GM19468 (cell line): ENCODE data around the gene PNPLA7.
"Not testable (repeated sequence)": the region's sequence is repeated elsewhere in the genome, so short reads cannot be mapped to it uniquely, and the experiment has no call there.

ENCODE experiments used
- ATAC-seq: cut with Tn5 transposase; IDR thresholded peaks from one replicate; pipeline ENCODE4 v1.9.1; 2021; ENCODE audit warnings: mild to moderate bottlenecking, moderate library complexity, moderate number of reproducible peaks; ENCODE audit not compliant: unreplicated experiment; ENCODE audit errors: extremely low read depth

The PNPLA7 gene

DNA sequence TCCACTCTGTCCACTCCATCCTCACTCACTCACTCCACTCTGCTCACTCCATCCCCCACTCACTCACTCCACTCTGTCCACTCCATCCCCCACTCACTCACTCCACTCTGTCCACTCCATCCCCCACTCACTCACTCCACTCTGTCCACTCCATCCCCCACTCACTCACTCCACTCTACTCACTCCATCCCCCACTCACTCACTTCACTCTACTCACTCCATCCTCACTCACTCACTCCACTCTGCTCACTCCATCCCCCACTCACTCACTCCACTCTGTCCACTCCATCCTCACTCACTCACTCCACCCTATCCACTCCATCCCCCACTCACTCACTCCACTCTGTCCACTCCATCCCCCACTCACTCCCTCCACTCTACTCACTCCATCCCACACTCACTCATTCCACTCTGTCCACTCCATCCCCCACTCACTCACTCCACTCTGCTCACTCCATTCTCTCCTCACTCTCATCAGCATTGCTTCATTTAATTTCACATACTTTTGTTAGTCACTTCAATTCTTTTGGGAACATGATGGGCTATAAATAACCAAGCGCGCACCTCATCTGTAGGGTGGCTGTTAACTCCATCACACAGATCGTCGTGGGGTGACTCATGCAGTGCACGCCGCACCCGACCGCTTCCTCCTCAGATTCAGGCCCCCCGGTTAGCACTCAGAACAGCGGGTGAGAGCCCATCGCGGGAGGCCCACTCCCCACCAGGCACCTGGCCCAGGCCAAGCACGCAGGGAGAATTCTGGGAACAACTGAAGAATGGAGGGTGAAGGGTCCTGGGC, 31.3 kb downstream of the PNPLA7 start:
- ATAC-seq, result not testable (repeated sequence)

DNA sequence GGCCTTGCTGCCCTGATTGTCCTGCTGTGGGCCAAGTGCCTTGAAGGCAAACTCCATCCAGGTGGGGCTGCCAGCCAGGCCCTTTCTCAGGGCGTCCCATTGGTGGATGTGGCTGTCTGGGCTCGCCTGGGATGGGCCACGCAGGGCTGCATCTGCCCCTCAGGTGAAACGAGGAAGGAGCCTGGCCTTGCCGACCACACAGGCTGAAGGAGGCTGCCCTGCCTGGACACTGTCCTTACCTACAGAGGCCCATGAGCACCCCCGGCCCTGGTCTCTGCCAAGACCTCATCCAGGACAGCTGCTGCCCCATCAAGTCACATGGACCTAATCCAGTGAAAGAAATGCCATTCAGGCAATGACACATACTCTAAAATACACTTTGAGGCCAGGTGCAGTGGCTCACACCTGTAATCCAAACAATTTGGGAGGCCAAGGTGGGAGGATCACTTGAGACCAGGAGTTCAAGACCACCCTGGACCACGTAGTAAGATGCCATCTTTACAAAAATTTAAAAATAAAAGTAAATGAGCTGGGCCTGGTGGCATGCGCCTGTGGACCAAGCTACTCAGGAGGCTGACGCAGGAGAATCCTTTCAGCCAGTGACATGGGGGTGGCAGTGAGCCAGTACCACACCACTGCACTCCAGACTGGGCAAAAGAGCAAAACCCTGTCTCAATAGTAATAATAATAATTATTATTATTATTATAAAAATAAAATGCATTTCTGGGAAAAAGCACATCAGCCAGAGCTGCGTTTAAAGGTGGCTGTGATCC, 33.9 kb downstream of the PNPLA7 start:
- no peak for ATAC-seq

DNA sequence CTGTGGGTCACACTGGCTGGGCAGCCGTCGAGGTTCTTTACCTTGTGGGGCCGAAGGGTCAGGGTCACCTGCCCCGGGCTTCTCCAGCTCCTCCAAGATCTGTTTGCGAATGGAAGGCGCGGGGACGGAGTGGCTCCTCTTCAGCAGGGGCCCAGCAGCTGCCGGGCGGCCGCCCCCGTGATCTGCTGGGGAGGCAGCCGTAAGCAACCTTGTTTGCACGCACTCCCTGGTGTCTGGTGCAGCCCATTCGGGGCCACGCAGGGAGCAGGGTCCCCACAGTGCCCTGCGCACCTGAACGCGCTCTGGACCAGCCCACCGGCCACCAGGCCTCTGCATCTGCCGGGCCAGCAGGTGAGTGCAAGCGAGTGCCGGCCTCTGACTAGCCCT, 34.9 kb downstream of the PNPLA7 start:
- no peak for ATAC-seq

DNA sequence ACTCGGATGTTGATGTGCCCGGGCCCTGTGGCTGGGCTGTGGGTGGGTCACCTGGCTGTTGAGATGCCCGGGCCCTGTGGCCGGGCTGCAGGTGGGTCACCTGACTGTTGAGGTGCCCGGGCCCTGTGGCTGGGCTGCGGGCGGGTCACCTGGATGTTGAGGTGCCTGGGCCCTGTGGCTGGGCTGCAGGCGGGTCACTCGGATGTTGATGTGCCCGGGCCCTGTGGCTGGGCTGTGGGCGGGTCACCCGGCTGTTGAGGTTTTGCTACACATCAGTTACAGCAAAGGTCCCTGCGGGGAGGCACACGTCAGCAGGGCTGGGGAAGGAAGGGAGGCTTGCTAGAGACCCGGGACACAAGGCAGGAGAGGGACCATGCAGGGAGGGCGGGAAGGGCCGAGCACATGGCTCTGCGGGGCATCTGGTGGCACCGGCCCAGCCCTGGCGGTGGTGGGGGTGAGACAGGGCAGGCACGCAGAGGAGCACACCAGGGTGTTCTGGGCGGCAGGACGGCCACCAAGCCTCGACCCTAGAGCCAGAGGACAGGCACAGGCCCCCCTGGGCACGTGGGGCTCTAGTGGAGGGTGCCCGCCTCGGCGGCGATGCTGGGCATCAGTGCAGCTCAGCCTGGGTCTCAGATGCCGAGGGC, 35.4 kb downstream of the PNPLA7 start:
- ATAC-seq, result no peak

DNA sequence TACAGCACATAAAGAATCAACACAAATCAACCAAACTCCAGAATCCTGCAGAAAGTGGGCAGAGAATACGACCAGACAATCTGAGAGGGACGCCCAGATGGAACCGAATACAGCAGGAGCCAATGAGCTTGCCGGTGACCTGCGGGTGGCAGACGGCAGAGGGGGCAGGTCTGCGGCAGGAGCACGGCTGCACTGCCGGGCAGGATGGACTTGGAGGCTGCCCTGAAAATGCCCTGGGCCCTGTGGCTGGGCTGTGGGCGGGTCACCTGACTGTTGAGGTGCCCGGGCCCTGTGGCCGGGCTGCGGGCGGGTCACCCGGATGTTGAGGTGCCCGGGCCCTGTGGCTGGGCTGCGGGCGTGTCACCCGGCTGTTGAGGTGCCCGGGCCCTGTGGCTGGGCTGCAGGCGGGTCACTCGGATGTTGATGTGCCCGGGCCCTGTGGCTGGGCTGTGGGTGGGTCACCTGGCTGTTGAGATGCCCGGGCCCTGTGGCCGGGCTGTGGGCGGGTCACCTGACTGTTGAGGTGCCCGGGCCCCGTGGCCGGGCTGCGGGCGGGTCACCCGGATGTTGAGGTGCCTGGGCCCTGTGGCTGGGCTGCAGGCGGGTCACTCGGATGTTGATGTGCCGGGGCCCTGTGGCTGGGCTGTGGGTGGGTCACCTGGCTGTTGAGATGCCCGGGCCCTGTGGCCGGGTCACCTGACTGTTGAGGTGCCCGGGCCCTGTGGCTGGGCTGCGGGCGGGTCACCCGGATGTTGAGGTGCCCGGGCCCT, 36.2 kb downstream of the PNPLA7 start:
- not testable (repeated sequence) for ATAC-seq

DNA sequence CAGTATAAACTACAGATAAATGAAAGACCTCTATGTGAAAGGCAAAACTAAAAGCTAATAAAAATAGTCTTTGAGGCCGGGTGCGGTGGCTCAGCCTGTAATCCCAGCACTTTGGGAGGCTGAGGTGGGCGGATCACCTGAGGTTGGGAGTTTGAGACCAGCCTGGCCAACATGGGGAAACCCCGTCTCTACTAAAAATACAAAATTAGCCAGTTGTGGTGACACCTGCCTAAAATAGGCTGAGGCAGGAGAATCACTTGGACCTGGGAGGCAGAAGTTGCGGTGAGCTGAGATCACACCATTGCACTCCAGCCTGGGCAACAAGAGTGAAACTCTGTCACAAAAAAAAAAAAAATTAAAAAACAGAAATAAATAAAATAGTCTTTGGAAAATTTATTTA, 37.1 kb downstream of the PNPLA7 start:
- ATAC-seq, result not testable (repeated sequence)

DNA sequence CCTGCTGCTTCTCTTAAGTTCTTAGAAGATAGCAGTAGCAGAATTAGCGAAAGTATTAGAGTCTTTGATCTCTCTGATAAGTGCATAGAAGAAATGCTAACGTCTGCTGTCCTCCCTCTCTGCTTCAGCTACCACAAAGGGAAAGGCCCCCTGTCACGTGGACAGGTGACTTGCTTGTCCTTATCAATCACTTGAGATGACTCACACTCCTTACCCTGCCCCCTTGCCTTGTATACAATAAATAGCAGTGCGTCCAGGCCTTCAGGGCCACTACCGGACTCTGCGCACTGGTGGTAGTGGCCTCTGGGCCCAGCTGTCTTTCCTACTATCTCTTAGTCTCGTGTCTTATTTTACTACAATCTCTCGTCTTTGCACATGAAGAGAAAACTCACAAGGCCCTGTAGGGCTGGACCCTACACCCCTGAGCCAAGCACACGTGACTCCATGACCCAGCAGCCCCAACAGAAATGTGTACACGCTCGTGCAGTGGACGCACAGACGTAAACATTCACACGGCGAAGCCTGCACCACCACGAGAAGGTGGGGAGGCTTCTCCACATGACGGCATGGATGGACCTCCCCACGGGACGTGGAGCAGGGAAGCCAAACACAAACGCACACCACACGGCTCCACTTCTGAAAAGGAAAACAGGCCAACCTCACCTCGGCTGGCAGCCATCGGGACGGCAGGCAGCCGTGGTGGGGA, 38.3 kb downstream of the PNPLA7 start:
- ATAC-seq, result no peak

DNA sequence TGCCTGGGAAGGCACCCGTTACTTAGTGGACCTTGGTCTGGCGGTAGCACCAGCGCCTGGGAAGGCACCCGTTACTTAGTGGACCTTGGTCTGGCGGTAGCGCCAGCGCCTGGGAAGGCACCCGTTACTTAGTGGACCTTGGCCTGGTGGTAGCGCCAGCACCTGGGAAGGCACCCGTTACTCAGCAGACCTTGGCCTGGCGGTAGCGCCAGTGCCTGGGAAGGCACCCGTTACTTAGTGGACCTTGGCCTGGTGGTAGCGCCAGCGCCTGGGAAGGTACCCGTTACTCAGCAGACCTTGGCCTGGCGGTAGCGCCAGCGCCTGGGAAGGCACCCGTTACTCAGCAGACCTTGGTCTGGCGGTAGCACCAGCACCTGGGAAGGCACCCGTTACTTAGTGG, 39.1 kb downstream of the PNPLA7 start:
- ATAC-seq, result not testable (repeated sequence)

DNA sequence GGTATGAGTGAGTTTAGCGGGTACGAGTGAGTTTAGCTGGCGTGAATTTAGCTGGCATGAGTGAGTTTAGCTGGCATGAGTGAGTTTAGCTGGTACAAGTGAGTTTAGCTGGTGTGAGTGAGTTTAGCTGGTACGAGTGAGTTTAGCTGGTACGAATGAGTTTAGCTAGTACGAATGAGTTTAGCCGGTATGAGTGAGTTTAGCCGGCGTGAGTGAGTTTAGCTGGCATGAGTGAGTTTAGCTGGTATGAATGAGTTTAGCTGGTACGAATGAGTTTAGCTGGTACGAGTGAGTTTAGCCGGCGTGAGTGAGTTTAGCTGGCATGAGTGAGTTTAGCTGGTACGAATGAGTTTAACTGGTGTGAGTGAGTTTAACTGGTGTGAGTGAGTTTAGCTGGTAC, 41.0 kb downstream of the PNPLA7 start:
- no peak for ATAC-seq

DNA sequence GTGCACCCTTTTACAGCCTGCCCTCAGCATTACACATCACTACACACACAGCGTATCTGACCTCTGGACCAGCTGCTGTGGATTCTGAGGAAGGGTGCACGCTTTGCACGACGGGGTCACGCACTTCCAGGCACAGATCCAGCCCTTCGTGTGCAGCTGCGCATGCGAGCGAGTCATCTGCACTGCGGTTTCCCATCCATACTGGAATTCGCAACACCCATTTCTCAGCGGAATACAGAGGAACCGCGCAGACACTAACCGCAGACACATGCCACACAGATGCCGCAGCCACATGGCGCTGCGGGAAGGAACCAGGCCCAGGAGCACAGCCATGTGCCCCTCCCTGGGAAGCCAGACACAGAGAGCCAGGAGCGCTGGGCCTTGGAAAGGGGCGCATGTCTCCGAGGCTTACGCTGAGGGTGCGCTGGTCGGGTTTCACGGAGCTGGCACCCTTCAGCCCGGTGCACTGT, 43.5 kb downstream of the PNPLA7 start:
- no peak for ATAC-seq

DNA sequence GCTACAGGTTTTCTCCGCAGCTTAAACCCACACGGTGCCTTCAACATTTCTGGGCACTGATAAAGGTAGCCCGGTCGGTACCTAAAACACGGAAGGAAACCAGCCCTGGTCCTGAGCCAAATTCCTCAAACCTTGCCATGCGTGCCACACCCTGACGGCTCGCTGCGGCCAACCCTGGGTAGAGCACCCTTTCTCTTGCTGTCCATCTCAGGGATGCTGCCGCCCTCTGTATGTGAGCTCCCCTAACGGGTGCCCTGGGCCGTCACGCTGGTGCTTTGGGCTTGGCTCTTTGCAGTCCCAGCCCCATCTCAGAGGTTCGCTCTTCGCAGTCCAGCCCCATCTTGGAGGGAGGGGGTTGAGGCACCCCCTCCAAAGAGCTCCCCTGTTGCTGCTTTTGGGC, 43.9 kb downstream of the PNPLA7 start:
- ATAC-seq, result no peak

DNA sequence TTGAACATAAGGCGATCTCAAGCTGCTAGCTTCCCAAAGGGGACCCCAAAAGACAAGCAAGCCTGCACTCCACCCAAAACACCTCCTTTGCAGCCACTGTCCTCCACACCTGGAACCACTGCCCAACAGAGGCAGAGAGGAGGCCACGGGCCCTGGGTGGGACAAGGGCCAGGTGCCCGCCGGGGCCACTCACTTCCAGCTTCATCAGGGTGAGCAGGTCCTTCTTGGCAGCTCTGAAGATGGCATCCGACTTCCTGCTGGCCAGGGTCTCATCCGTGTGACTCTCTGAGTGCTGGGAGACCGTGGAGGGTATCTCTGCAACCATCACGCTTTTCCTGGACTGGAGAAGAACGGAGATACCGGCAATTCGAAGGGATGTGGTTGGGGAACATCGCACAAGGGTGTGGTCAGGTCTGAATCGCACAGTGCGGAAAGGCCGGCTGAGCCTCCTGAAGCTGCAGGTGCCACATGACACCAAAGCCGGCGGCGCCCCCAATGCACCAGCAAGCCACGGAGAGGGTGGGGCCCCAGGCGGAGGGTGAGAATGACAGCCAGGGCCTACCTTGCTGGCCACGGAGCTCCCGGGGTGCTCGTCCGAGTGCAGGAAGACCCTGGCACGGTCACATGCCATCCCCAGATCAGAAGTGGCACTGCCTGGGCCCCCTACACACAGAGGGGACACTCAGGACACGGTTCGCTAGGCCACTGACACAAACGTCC, 44.6 kb downstream of the PNPLA7 start:
- no peak for ATAC-seq

DNA sequence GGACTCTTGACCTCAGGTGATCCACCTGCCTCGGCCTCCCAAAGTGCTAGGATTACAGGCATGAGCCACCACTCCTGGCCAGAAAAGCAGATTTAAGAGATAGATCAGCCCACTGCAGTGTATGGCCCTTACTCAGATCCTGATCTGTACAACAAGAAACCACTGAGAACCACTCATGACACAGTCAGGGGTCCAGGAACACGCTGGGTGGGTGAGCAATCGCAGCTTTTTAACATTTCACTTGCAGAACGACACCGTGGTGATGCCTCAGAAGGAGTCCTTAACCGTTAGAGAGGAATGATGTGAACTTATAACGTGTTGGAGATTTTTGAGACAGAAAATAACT, 45.8 kb downstream of the PNPLA7 start:
- ATAC-seq, result no peak

DNA sequence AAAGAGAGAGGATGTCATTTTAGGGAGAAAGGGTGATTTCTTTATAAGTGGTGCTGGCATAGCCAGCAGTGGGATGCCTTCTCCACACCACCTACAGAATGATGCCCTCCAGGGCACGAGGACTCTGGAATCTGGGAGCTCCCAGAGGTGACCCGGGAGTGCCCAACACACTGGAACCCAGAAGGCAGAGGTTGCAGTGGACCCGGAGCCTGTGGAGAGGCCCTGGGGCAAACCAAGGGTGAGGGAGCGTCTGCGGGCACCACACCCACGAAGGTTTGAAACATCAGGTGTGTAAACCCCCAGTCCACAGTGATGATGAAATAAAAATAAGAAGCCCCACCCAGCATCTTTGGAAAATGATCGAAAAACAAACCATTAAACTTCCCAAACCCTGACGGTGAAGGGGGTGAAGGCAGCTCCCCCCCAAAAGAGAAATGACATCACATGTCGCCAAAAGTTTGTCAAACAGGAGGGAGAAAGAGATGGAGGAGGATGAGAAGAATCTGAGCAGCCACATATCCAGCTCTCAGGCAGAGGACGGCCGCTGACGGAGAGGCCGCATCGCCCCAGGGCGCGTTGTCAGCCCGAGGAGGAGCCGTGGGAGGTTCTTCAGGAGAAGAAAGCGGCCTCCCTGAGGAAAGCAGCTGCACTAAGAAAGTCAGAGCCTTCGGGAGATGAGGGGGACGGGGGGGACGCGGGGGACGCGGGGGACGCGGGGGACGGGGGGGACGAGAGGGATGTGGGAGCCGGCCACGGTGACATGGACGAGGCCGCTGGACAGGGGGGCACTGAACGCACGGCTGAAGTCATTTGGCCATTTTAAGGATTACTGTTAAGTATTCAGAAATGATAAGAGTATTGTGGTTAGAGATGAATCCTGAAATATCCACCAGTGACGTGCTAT, 47.9 kb downstream of the PNPLA7 start:
- no peak for ATAC-seq

DNA sequence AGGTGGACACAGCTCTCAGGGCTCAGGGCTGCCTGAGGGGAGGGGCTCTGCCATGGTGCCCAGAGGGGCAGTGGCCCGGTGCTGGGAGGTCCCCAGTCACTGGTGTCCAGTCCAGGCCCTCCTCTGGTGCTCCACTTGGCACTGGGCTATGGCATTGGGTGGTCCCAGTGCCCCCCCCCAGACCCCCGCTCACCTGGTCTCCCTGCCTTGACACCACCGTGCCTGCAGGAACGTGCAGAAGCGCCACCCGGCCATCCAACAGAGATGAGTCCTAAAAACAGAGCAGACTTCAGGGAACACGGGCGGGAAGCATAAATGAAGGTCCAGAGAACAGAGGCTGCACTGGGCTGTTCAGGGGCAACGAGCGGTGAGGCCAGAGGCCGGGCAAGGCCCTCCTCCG, 48.7 kb downstream of the PNPLA7 start:
- ATAC-seq, result no peak

DNA sequence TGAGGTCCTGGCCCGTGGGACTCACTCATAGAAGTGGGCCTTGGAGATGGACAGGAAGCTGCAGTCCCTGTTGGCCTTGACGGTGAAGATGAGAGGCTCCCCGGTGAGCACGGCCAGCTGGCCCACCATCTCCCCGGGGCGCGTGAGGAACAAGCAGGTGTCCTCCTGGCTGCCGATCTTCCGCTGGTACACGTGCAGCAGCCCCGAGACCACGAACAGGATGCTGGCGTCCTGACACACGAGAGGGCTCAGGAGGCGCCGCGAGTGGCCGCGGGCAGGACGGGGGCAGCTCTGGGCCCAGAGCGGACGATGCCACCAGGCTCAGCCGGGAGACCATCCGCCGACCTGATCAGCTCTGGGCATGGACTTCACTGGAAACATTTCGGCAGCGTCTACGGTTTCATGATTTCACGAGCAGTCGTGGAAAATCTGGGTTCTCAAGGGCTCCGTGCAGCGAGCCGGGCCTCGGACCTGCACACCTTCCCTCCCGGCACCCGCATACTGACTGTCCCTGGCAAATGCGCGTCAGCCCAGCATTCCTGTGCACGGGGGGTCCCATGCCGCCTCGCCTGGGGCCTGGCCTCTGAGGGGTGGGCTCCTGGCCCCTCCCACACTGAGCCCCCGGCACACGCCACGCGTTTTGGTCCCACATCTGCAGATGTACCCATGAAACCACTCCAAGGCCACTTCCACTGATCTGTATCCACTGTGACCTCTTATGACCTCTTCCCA, 49.4 kb downstream of the PNPLA7 start:
- no peak for ATAC-seq

DNA sequence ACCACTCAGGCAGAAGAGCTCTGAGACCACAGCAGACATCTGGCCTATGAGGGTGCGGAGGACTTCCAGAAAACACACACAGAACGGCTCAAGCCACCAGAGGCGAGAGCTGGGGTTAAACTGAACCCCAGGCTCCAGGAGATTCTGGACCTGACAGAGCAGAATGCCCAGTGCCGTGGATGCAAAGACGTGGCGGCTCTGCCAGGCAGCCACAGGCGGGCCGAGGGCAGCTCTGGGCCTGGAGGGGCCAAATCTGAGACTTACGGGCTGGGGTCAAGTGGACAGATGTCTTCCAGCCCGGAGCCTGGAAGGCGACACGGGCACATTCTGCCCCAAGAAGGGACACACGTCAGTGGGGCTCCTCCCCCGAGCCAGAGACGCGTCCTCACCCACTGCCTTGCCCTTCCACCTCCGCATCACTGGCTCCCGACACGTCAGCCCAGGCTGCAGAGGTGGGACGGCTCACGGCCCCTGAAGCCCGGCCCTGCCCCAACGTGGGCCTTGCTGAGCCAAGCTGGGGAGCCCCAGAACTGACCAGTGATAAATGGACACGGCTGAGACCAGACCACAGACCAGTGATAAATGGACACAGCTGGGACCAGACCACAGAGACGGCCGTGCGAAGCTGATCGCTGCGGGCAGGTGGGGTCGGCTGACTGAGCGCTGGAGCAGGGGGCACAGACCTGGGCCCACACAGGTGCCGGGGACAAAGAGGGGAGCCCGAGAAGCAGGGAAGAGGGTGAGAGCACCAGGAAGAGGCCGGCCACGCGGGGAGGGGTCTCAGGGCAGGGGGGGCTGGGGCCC, 50.1 kb downstream of the PNPLA7 start:
- ATAC-seq, result no peak
